Skin of body (tissue), 2 donors: ENCODE results near the gene RBMX2. TPM values are rescaled to one million over a fixed set of nuclear protein-coding genes. Genes with fewer than 3 reads are reported as not detected.

Experiments used
- DNase-seq: peaks from one replicate; lab custom pipeline; 2025; lab: John Stamatoyannopoulos, UW
- total RNA-seq: library from RNA; depleted of rRNA; stranded (reverse); fragments of >200 nt; gene quantifications from one replicate; pipeline ENCODE4 v1.2.3, GENCODE V29; 2014

Gene RBMX2
- total RNA-seq, 1 donor from 2014 or later, result 17.7 TPM

- DNase-seq, result no peak
Measured at GRCh38 chrX:130444641-130445336, 43.0 kb downstream of the RBMX2 start.

- DNase-seq, result no peak
Measured at GRCh38 chrX:130446974-130447373, 45.2 kb downstream of the RBMX2 start.

Other genes starting within 250 kb of the RBMX2 start
- 16.3 TPM for gene AIFM1, start 236.1 kb upstream of the RBMX2 start, total RNA-seq
- gene RAB33A, start 230.0 kb upstream of the RBMX2 start, total RNA-seq, result 0.39 TPM
- 5.0 TPM for gene ZNF280C, start 133.1 kb upstream of the RBMX2 start, total RNA-seq
- gene SLC25A14, start 62.1 kb upstream of the RBMX2 start, total RNA-seq, result 12.1 TPM
- not detected for gene GPR119, start 16.3 kb upstream of the RBMX2 start, total RNA-seq